Liver (tissue), 9 donors: ENCODE results near the gene XAB2. TPM values are rescaled to one million over a fixed set of nuclear protein-coding genes. Genes with fewer than 3 reads are reported as not detected.

Experiments used
- DNase-seq: peaks from one replicate; pipeline ENCODE4 v3.0.0-alpha.2; 2017; ENCODE audit warnings: low spot score
- H3K27ac ChIP-seq, 2 donors: one replicate each; pipeline ENCODE4 v1.7.0; 2013; ENCODE audit warnings: inconsistent platforms in 2 of 2, low read length in 2 of 2, control low read depth in 1 of 2, low read depth in 1 of 2, mild to moderate bottlenecking in 1 of 2
- H3K27me3 ChIP-seq, 4 donors: one replicate each; pipeline versions ENCODE4 v1.6.1 to v1.7.0; 2013; ENCODE audit warnings: low read length in 3 of 4, inconsistent platforms in 1 of 4, mild to moderate bottlenecking in 1 of 4, moderate library complexity in 1 of 4; ENCODE audit not compliant: control insufficient read depth in 4 of 4, insufficient read depth in 4 of 4
- H3K36me3 ChIP-seq, 4 donors: one replicate each; pipeline versions ENCODE4 v1.6.1 to v1.7.0; 2013; ENCODE audit warnings: low read length in 3 of 4, mild to moderate bottlenecking in 3 of 4, low read depth in 1 of 4, moderate library complexity in 1 of 4; ENCODE audit not compliant: control insufficient read depth in 4 of 4, insufficient read depth in 3 of 4
- H3K4me1 ChIP-seq, 4 donors: one replicate each; pipeline versions ENCODE4 v1.6.1 to v1.7.0; 2013; ENCODE audit warnings: low read length in 3 of 4, mild to moderate bottlenecking in 3 of 4, moderate library complexity in 1 of 4; ENCODE audit not compliant: control insufficient read depth in 4 of 4, insufficient read depth in 4 of 4
- H3K4me3 ChIP-seq, 3 donors: one replicate each; pipeline versions ENCODE4 v1.6.1 to v1.7.0; 2013; ENCODE audit warnings: low read length in 3 of 3, control low read depth in 1 of 3, low read depth in 1 of 3, mild to moderate bottlenecking in 1 of 3
- H3K9ac ChIP-seq, 2 donors: one replicate each; pipeline ENCODE4 v1.7.0; 2013; ENCODE audit warnings: low read length in 2 of 2, mild to moderate bottlenecking in 2 of 2, moderate library complexity in 2 of 2, control low read depth in 1 of 2, low read depth in 1 of 2
- H3K9me3 ChIP-seq, 4 donors: one replicate each; pipeline versions ENCODE4 v1.6.1 to v1.7.0; 2013; ENCODE audit warnings: low read length in 3 of 4; ENCODE audit not compliant: control insufficient read depth in 4 of 4
- FOXA1 ChIP-seq: IDR thresholded peaks from 2 replicates; pipeline ENCODE4 v1.6.1; 2016; ENCODE audit warnings: antibody characterized with exemption
- GABPA ChIP-seq, 2 donors: IDR thresholded peaks in 1 of 2; conservative IDR thresholded peaks in 1 of 2; 2 replicates each; pipeline ENCODE4 v1.6.1; 2016; ENCODE audit warnings: antibody characterized with exemption in 2 of 2, mild to moderate bottlenecking in 1 of 2, moderate library complexity in 1 of 2
- HNF4A ChIP-seq, 2 donors: conservative IDR thresholded peaks; 2 replicates each; pipeline ENCODE4 v1.6.1; 2016; ENCODE audit warnings: antibody characterized with exemption in 2 of 2, mild to moderate bottlenecking in 2 of 2
- HNF4G ChIP-seq: IDR thresholded peaks from 2 replicates; pipeline ENCODE4 v1.6.1; 2016; ENCODE audit warnings: antibody characterized with exemption
- NR2F2 ChIP-seq: IDR thresholded peaks from 2 replicates; pipeline ENCODE4 v1.6.1; 2016; ENCODE audit warnings: antibody characterized with exemption
- RAD21 ChIP-seq, 2 donors: IDR thresholded peaks; 2 replicates each; pipeline ENCODE4 v1.6.1; 2016; ENCODE audit warnings: antibody characterized with exemption in 2 of 2, mild to moderate bottlenecking in 2 of 2
- RXRA ChIP-seq, 2 donors: IDR thresholded peaks; 2 replicates each; pipeline ENCODE4 v1.6.1; 2017 to 2018; ENCODE audit warnings: antibody characterized with exemption in 2 of 2, mild to moderate bottlenecking in 1 of 2
- SP1 ChIP-seq: IDR thresholded peaks from 2 replicates; pipeline ENCODE4 v1.6.1; 2018; ENCODE audit warnings: antibody characterized with exemption, mild to moderate bottlenecking
- TAF1 ChIP-seq: conservative IDR thresholded peaks from 2 replicates; pipeline ENCODE4 v1.6.1; 2016; ENCODE audit warnings: antibody characterized with exemption, mild to moderate bottlenecking
- YY1 ChIP-seq: IDR thresholded peaks from 2 replicates; pipeline ENCODE4 v1.6.1; 2016; ENCODE audit warnings: antibody characterized with exemption, mild to moderate bottlenecking
- WGBS: extraction: QIAGEN DNeasy Blood & Tissue Kit; methylation state at CpG from one replicate; pipeline ENCODE4 v1.1.7; 2013; 5-methylcytosine and 5-hydroxymethylcytosine counted together
- polyA plus RNA-seq, 2 donors: library from polyadenylated mRNA; stranded (reverse) in 1 of 2; unstranded in 1 of 2; fragments of 200-250 nt in 1 of 2; fragments of >200 nt in 1 of 2; fragmentation: Nextera tagmentation in 1 of 2; extraction: Ambion mirVana in 1 of 2; gene quantifications; one replicate each; pipeline versions ENCODE4 v1.2.1 to v1.2.3, GENCODE V29; 2013 to 2015
- total RNA-seq, 2 donors: library from RNA; depleted of rRNA; stranded (reverse); fragments of >200 nt; gene quantifications; one replicate each; pipeline ENCODE4 v1.2.3, GENCODE V29; 2014
- TF ChIP-seq, protein P1 (sequence below): IDR thresholded peaks from 2 replicates; pipeline ENCODE4 v1.6.1; 2016; ENCODE audit warnings: antibody characterized with exemption
- TF ChIP-seq, protein P2 (sequence below): fragments of 150-350 bp; IDR thresholded peaks from 2 replicates; pipeline ENCODE4 v1.5.1; 2017; ENCODE audit warnings: improper control_type of control experiment, low read depth, low read length; ENCODE audit not compliant: missing input control
- TF ChIP-seq, protein P3 (sequence below): IDR thresholded peaks from 2 replicates; pipeline ENCODE4 v1.6.1; 2016; ENCODE audit warnings: antibody characterized with exemption, mild to moderate bottlenecking
- TF ChIP-seq, protein P4 (sequence below): IDR thresholded peaks from 2 replicates; pipeline ENCODE4 v1.6.1; 2016; ENCODE audit warnings: antibody characterized with exemption
- TF ChIP-seq, protein P5 (sequence below): IDR thresholded peaks from 2 replicates; pipeline ENCODE4 v1.6.1; 2016; ENCODE audit warnings: antibody characterized with exemption
- donor health status: healthy.
- donor health status: healthy.
- donor health status: healthy.
- donor health status: healthy.
- donor health status: healthy.

The XAB2 gene
- total and polyA plus RNA-seq, 4 donors = 5.1 to 21.3 (median 15.3) TPM

DNA sequence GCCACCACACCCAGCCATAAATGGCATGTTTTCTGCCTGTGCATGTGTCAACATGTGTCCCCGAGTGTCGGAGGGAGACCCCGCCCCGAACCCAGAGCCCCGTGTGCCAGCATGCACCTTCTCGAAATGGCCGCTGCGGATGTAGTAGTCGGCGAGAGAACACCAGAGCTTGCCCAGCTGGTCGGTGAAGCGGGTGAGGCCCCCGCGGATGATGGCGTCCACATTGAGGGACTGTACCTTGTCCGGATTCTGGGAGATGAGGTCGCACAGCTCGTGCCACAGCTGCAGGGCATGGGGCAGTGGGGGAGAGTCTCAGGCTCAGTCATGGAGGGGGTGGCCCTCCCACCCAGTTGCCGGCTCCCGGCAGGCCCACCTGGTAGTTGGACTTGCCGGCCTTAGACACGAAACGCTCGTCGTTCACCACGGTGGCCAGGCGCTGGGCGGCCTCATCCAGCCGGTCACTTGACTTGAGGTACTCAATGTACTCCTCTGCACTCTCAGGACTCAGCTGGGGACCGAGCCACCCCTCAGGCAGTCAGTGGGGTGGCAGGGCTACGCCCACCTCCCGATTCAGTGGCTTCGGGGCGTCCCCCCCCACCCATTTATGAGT lies 3.5 kb downstream of the XAB2 start:
- 98% methylated on average over 34 of the region's 34 CpGs for WGBS
- peaks cover 17 to 52% (median 24%) of the 10 kb centered on the region in 4 donors for H3K36me3 ChIP-seq
- TF ChIP-seq YY1 = no peak
- TF ChIP-seq, protein P1, sequence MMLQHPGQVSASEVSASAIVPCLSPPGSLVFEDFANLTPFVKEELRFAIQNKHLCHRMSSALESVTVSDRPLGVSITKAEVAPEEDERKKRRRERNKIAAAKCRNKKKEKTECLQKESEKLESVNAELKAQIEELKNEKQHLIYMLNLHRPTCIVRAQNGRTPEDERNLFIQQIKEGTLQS = no peak
- TF ChIP-seq, protein P2, sequence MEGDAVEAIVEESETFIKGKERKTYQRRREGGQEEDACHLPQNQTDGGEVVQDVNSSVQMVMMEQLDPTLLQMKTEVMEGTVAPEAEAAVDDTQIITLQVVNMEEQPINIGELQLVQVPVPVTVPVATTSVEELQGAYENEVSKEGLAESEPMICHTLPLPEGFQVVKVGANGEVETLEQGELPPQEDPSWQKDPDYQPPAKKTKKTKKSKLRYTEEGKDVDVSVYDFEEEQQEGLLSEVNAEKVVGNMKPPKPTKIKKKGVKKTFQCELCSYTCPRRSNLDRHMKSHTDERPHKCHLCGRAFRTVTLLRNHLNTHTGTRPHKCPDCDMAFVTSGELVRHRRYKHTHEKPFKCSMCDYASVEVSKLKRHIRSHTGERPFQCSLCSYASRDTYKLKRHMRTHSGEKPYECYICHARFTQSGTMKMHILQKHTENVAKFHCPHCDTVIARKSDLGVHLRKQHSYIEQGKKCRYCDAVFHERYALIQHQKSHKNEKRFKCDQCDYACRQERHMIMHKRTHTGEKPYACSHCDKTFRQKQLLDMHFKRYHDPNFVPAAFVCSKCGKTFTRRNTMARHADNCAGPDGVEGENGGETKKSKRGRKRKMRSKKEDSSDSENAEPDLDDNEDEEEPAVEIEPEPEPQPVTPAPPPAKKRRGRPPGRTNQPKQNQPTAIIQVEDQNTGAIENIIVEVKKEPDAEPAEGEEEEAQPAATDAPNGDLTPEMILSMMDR = no peak
- TF ChIP-seq TAF1 = no peak
- TF ChIP-seq HNF4A (conservative IDR thresholded peaks at IDR 0.05) = no peak
- no peak for TF ChIP-seq FOXA1
- no peak for TF ChIP-seq RXRA (IDR thresholded peaks at IDR 0.05)
- TF ChIP-seq RAD21 (IDR thresholded peaks at IDR 0.05) = no peak
- TF ChIP-seq GABPA (IDR thresholded peaks at IDR 0.05 in 1 of 2, conservative IDR thresholded peaks at IDR 0.05 in 1 of 2) = no peak
- TF ChIP-seq, protein P3, sequence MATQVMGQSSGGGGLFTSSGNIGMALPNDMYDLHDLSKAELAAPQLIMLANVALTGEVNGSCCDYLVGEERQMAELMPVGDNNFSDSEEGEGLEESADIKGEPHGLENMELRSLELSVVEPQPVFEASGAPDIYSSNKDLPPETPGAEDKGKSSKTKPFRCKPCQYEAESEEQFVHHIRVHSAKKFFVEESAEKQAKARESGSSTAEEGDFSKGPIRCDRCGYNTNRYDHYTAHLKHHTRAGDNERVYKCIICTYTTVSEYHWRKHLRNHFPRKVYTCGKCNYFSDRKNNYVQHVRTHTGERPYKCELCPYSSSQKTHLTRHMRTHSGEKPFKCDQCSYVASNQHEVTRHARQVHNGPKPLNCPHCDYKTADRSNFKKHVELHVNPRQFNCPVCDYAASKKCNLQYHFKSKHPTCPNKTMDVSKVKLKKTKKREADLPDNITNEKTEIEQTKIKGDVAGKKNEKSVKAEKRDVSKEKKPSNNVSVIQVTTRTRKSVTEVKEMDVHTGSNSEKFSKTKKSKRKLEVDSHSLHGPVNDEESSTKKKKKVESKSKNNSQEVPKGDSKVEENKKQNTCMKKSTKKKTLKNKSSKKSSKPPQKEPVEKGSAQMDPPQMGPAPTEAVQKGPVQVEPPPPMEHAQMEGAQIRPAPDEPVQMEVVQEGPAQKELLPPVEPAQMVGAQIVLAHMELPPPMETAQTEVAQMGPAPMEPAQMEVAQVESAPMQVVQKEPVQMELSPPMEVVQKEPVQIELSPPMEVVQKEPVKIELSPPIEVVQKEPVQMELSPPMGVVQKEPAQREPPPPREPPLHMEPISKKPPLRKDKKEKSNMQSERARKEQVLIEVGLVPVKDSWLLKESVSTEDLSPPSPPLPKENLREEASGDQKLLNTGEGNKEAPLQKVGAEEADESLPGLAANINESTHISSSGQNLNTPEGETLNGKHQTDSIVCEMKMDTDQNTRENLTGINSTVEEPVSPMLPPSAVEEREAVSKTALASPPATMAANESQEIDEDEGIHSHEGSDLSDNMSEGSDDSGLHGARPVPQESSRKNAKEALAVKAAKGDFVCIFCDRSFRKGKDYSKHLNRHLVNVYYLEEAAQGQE = no peak
- no peak for TF ChIP-seq NR2F2
- TF ChIP-seq, protein P4, sequence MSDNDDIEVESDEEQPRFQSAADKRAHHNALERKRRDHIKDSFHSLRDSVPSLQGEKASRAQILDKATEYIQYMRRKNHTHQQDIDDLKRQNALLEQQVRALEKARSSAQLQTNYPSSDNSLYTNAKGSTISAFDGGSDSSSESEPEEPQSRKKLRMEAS = no peak
- no peak for TF ChIP-seq SP1
- TF ChIP-seq, protein P5, sequence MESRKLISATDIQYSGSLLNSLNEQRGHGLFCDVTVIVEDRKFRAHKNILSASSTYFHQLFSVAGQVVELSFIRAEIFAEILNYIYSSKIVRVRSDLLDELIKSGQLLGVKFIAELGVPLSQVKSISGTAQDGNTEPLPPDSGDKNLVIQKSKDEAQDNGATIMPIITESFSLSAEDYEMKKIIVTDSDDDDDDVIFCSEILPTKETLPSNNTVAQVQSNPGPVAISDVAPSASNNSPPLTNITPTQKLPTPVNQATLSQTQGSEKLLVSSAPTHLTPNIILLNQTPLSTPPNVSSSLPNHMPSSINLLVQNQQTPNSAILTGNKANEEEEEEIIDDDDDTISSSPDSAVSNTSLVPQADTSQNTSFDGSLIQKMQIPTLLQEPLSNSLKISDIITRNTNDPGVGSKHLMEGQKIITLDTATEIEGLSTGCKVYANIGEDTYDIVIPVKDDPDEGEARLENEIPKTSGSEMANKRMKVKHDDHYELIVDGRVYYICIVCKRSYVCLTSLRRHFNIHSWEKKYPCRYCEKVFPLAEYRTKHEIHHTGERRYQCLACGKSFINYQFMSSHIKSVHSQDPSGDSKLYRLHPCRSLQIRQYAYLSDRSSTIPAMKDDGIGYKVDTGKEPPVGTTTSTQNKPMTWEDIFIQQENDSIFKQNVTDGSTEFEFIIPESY = no peak
- TF ChIP-seq HNF4G = no peak
- H3K9me3 ChIP-seq = no peaks in the 10 kb centered on the region
- peaks cover 14 to 34% (median 24%) of the 10 kb centered on the region in 4 donors for H3K4me1 ChIP-seq
- H3K27me3 ChIP-seq = no peaks in the 10 kb centered on the region
- no peak overlapping the region for H3K27ac ChIP-seq
- no peak overlapping the region for H3K4me3 ChIP-seq
- H3K9ac ChIP-seq = no peak overlapping the region
- DNase-seq = no peak

DNA sequence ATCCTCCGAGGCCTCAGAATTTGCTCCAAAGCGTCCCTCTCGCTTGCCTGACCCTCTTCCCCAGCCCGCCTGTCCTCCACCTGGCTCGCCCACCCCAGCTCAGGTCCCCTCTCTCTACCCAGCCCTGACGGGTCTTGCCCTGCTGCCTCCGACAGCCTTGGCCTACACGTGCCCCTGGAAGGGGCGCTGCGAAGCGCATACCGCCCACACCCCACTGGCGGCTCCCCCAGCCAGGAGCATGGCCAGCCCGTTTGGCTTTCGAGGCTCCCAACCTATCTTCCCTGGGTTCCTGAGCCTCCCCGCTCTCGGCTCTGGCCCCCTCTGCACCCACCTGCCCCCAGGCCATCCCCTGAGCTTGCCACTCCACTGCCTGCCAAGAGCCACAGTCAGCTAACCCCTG lies 4.5 kb downstream of the XAB2 start:
- Histone ChIP-seq H3K27me3 (no peaks in the 10 kb centered on the region), H3K9me3 (no peaks in the 10 kb centered on the region), H3K4me3 (no peak overlapping the region), H3K4me1 (peaks cover 7 to 30% (median 17%) of the 10 kb centered on the region in 4 donors), H3K27ac (no peak overlapping the region), H3K36me3 (peaks cover 17 to 60% (median 27%) of the 10 kb centered on the region in 4 donors), H3K9ac (no peak overlapping the region)
- 94% methylated on average over 17 of the region's 17 CpGs for WGBS
- TF ChIP-seq NR2F2 = no peak
- TF ChIP-seq HNF4A (conservative IDR thresholded peaks at IDR 0.05) = no peak
- TF ChIP-seq GABPA (IDR thresholded peaks at IDR 0.05 in 1 of 2, conservative IDR thresholded peaks at IDR 0.05 in 1 of 2) = no peak
- no peak for DNase-seq
